ENCODE data around the gene TMA7. TPM values are rescaled to one million over a fixed set of nuclear protein-coding genes. Genes with fewer than 3 reads are reported as not detected.

TMA7 gene
- total RNA-seq, 4 donors from 2014 or later = 272 to 488 (median 350) TPM

- TF ChIP-seq, protein P1, sequence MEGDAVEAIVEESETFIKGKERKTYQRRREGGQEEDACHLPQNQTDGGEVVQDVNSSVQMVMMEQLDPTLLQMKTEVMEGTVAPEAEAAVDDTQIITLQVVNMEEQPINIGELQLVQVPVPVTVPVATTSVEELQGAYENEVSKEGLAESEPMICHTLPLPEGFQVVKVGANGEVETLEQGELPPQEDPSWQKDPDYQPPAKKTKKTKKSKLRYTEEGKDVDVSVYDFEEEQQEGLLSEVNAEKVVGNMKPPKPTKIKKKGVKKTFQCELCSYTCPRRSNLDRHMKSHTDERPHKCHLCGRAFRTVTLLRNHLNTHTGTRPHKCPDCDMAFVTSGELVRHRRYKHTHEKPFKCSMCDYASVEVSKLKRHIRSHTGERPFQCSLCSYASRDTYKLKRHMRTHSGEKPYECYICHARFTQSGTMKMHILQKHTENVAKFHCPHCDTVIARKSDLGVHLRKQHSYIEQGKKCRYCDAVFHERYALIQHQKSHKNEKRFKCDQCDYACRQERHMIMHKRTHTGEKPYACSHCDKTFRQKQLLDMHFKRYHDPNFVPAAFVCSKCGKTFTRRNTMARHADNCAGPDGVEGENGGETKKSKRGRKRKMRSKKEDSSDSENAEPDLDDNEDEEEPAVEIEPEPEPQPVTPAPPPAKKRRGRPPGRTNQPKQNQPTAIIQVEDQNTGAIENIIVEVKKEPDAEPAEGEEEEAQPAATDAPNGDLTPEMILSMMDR (IDR thresholded peaks at IDR 0.05; ENCODE audit: low read depth) = no peak
Measured at GRCh38 chr3:48492461-48493202, 52.6 kb downstream of the TMA7 start.

DNA sequence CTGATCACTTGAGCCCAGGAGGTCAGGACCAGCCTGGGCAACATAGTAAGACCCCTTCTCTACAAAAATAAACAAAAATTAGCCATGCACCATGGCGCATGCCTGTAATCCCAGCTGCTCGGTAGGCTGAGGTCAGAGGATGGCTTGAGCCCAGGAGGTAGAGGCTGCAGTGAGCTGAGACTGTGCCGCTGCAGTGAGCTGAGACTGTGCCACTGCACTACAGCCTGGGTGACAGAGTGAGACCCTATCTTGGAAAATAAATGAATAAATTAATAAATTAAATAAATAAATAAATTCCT, 53.1 kb downstream of the TMA7 start:
- TF ChIP-seq, protein P1 (IDR thresholded peaks at IDR 0.05; ENCODE audit: low read depth) = no peak

Other genes with a start within 250 kb of the TMA7 start
- 10 to 100 TPM in 1 of 4 donors, not detected in 3; 21.4 TPM for gene CAMP, start 216.8 kb upstream of the TMA7 start, total RNA-seq
- gene ZNF589, start 199.2 kb upstream of the TMA7 start, total RNA-seq = 10 to 100 TPM; 12.6 to 24.7 (median 17.1) TPM
- 10 to 100 TPM; 18.5 to 25.4 (median 24.2) TPM for gene NME6, start 138.9 kb upstream of the TMA7 start, total RNA-seq
- not detected for gene SPINK8, start 106.6 kb upstream of the TMA7 start, total RNA-seq
- gene FBXW12, start 68.0 kb upstream of the TMA7 start, total RNA-seq = 1 to 10 TPM in 1 of 4 donors, not detected in 3; 1.1 TPM
- gene PLXNB1, start 10.2 kb upstream of the TMA7 start, total RNA-seq = 10 to 100 TPM; 33.8 to 74.0 (median 53.2) TPM
- gene CCDC51, start 138 bp upstream of the TMA7 start, total RNA-seq = 10 to 100 TPM in 3 of 4 donors, 1 to 10 TPM in 1; 8.3 to 19.8 (median 16.1) TPM
- gene ATRIP, start 6.5 kb downstream of the TMA7 start, total RNA-seq = 10 to 100 TPM in 1 of 4 donors, 1 to 10 TPM in 3; 4.1 to 10.7 (median 6.0) TPM
- 10 to 100 TPM; 64.1 to 90.6 (median 75.4) TPM for gene SHISA5, start 63.9 kb downstream of the TMA7 start, total RNA-seq
- gene PFKFB4, start 116.5 kb downstream of the TMA7 start, total RNA-seq = 1 to 10 TPM; 1.6 to 8.8 (median 2.5) TPM
- not detected for gene UCN2, start 123.5 kb downstream of the TMA7 start, total RNA-seq
- gene COL7A1, start 155.1 kb downstream of the TMA7 start, total RNA-seq = 1 to 10 TPM in 1 of 4 donors, under 1 TPM in 3; 0.16 to 1.5 (median 0.59) TPM
- gene UQCRC1, start 169.4 kb downstream of the TMA7 start, total RNA-seq = 100 to 1,000 TPM in 3 of 4 donors, 10 to 100 TPM in 1; 95.2 to 358 (median 203) TPM
- gene TMEM89, start 181.5 kb downstream of the TMA7 start, total RNA-seq = not detected
- gene SLC26A6, start 195.2 kb downstream of the TMA7 start, total RNA-seq = 10 to 100 TPM in 3 of 4 donors, 1 to 10 TPM in 1; 4.2 to 18.9 (median 18.1) TPM
- gene CELSR3, start 222.6 kb downstream of the TMA7 start, total RNA-seq = under 1 TPM; 0.33 to 0.75 (median 0.48) TPM
- gene NCKIPSD, start 245.7 kb downstream of the TMA7 start, total RNA-seq = 10 to 100 TPM; 20.5 to 49.2 (median 23.8) TPM

Measured in subcutaneous adipose tissue (tissue), 4 donors.